ENCODE measurements around the gene CCDC102B. TPM values are rescaled to one million over a fixed set of nuclear protein-coding genes. Genes with fewer than 3 reads are reported as not detected.

The CCDC102B gene
- polyA plus RNA-seq (2012; ENCODE audit: insufficient read length, low read depth): 0.73 TPM

DNA sequence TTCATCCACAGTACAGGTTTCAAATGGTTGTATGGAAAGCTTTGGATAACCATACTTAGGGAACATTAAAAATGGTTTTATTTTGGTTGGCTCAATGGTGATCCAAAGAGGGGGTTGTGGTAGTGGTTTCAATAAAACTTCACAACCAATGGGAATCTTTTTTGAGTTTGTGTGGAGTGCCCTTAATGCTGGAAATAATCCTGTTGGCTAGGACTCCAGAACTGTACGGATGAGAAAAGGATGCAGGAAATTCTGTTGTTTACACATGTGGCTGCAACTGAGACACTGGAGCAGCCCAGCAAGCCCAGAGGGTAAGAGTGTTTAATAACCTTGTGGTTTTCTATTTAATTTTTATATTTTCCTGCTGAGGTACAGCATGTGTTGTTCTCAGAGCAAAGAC lies at the start of gene CCDC102B:
Gene CCDC102B (plus strand): TSS at position 210 of the 400 bp plus-strand sequence. CDS start 38,684 bp downstream, outside the sequence.
- TF ChIP-seq SIN3A (IDR thresholded peaks at IDR 0.05; ENCODE audit: borderline replicate concordance, insufficient read depth, low read length) (no peak), TAF1 (IDR thresholded peaks at IDR 0.05; ENCODE audit: borderline replicate concordance, insufficient read depth, low read length) (no peak), FOXP2 (optimal IDR thresholded peaks at IDR 0.05; ENCODE audit: borderline replicate concordance, extremely low read depth, extremely low read length, insufficient read depth) (no peak), POLR2AphosphoS5 (IDR thresholded peaks at IDR 0.05; ENCODE audit: low read depth, low read length) (no peak)
- TF ChIP-seq, protein P1, sequence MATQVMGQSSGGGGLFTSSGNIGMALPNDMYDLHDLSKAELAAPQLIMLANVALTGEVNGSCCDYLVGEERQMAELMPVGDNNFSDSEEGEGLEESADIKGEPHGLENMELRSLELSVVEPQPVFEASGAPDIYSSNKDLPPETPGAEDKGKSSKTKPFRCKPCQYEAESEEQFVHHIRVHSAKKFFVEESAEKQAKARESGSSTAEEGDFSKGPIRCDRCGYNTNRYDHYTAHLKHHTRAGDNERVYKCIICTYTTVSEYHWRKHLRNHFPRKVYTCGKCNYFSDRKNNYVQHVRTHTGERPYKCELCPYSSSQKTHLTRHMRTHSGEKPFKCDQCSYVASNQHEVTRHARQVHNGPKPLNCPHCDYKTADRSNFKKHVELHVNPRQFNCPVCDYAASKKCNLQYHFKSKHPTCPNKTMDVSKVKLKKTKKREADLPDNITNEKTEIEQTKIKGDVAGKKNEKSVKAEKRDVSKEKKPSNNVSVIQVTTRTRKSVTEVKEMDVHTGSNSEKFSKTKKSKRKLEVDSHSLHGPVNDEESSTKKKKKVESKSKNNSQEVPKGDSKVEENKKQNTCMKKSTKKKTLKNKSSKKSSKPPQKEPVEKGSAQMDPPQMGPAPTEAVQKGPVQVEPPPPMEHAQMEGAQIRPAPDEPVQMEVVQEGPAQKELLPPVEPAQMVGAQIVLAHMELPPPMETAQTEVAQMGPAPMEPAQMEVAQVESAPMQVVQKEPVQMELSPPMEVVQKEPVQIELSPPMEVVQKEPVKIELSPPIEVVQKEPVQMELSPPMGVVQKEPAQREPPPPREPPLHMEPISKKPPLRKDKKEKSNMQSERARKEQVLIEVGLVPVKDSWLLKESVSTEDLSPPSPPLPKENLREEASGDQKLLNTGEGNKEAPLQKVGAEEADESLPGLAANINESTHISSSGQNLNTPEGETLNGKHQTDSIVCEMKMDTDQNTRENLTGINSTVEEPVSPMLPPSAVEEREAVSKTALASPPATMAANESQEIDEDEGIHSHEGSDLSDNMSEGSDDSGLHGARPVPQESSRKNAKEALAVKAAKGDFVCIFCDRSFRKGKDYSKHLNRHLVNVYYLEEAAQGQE (IDR thresholded peaks at IDR 0.05; ENCODE audit: insufficient read depth in 1 of 2, low read depth in 2 of 2, low read length in 2 of 2): no peak

DNA sequence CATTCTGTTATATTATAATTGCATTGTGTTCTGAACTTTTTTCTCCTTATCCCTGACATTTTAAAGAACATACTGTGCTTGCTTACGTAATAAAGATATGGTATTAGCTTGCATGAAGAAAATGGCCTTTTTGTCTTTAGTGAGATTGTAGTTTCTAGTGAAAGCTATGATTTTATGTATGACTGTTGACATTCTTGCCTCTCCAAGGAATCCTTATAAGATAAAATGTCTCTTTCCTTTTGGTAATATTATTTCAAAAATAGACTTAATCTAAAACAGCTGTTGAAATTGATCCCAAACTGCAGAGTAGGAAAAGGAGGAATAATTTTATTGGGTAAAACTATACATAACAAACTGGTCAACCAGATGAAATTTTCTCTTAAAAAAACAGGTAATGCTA lies 40.8 kb upstream of the CCDC102B start:
- TF ChIP-seq, protein P1 (IDR thresholded peaks at IDR 0.05; ENCODE audit: insufficient read depth in 1 of 2, low read depth in 2 of 2, low read length in 2 of 2): no peak
- TF ChIP-seq POLR2AphosphoS5 (IDR thresholded peaks at IDR 0.05; ENCODE audit: low read depth, low read length) (no peak), FOXP2 (optimal IDR thresholded peaks at IDR 0.05; ENCODE audit: borderline replicate concordance, extremely low read depth, extremely low read length, insufficient read depth) (no peak), TAF1 (IDR thresholded peaks at IDR 0.05; ENCODE audit: borderline replicate concordance, insufficient read depth, low read length) (no peak), SIN3A (IDR thresholded peaks at IDR 0.05; ENCODE audit: borderline replicate concordance, insufficient read depth, low read length) (no peak)

DNA sequence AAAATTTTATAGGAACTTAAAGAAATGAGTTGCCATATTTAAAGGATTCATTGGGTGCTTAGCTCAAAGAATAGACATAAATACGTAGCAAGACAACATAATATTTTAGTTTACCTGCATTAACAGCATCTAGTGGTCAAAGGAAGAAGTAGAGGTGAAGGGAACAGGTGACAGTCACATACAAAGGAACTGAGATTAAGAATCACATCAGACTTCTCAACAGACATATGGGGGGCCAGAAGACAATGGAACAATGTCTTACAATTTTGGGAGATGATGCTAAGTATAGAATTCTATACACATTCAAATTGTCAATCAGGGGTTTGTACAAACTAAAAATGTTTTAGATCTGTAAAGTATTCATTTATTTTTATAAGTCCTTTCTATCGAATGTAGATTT lies 38.6 kb upstream of the CCDC102B start:
- no peak for TF ChIP-seq POLR2AphosphoS5 (IDR thresholded peaks at IDR 0.05; ENCODE audit: low read depth, low read length)
- TF ChIP-seq TAF1 (IDR thresholded peaks at IDR 0.05; ENCODE audit: borderline replicate concordance, insufficient read depth, low read length): no peak
- TF ChIP-seq SIN3A (IDR thresholded peaks at IDR 0.05; ENCODE audit: borderline replicate concordance, insufficient read depth, low read length): no peak
- no peak for TF ChIP-seq FOXP2 (optimal IDR thresholded peaks at IDR 0.05; ENCODE audit: borderline replicate concordance, extremely low read depth, extremely low read length, insufficient read depth)
- TF ChIP-seq, protein P1 (IDR thresholded peaks at IDR 0.05; ENCODE audit: insufficient read depth in 1 of 2, low read depth in 2 of 2, low read length in 2 of 2): no peak

DNA sequence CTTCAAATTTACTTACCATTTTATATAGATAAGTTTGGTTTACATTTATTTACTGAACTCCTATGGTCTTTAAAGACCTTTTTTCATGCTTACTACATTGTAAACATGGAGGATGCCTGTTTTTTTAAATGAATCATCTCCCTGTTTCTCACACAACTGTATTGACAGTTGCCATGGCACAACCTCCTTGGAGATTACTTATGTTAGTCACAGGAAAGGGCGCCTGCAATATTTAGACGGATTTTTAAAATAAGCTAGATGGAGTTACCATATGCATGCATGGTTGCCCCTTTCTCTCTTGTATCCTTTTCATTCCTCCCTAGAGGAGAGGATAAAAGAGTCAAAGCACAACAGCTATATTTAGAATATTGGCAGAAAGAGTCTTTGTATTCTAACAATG lies 34.8 kb upstream of the CCDC102B start:
- TF ChIP-seq POLR2AphosphoS5 (IDR thresholded peaks at IDR 0.05; ENCODE audit: low read depth, low read length) (no peak), SIN3A (IDR thresholded peaks at IDR 0.05; ENCODE audit: borderline replicate concordance, insufficient read depth, low read length) (no peak), TAF1 (IDR thresholded peaks at IDR 0.05; ENCODE audit: borderline replicate concordance, insufficient read depth, low read length) (no peak), FOXP2 (optimal IDR thresholded peaks at IDR 0.05; ENCODE audit: borderline replicate concordance, extremely low read depth, extremely low read length, insufficient read depth) (no peak)
- TF ChIP-seq, protein P1 (IDR thresholded peaks at IDR 0.05; ENCODE audit: insufficient read depth in 1 of 2, low read depth in 2 of 2, low read length in 2 of 2): no peak

GRCh38 chr18:68764016-68764415 lies 33.9 kb upstream of the CCDC102B start:
- TF ChIP-seq SIN3A (IDR thresholded peaks at IDR 0.05; ENCODE audit: borderline replicate concordance, insufficient read depth, low read length): no peak
- TF ChIP-seq POLR2AphosphoS5 (IDR thresholded peaks at IDR 0.05; ENCODE audit: low read depth, low read length): no peak
- TF ChIP-seq, protein P1 (IDR thresholded peaks at IDR 0.05; ENCODE audit: insufficient read depth in 1 of 2, low read depth in 2 of 2, low read length in 2 of 2): no peak
- no peak for TF ChIP-seq TAF1 (IDR thresholded peaks at IDR 0.05; ENCODE audit: borderline replicate concordance, insufficient read depth, low read length)
- no peak for TF ChIP-seq FOXP2 (optimal IDR thresholded peaks at IDR 0.05; ENCODE audit: borderline replicate concordance, extremely low read depth, extremely low read length, insufficient read depth)

Measured in PFSK-1 (cell line).